ENCODE measurements around the gene SH3PXD2A. TPM values are rescaled to one million over a fixed set of nuclear protein-coding genes. Genes with fewer than 3 reads are reported as not detected.

The SH3PXD2A gene
- total RNA-seq, 4 donors from 2014 or later, result 55.7 to 71.8 (median 66.8) TPM

DNA sequence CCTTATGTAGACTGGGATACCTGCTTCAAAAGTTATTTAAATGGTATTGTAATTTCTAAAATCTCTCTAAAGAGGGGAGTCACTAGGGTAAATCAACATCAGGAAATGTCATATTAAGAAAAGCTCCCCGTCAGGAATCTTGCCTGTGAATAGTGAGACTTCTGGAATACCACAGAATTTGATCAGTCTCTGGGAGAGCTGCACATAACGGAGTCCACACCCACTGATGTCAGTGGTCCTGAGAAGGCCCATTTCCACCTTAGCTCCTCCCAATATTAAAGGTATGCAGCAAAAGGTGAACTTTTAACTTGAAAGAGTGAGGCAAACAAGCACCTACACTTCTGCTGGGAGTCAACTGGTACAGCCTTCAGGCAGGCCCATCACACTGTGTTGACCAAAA lies 35.3 kb upstream of the SH3PXD2A start:
- Histone ChIP-seq H3K36me3 (peaks cover 6% of the 10 kb centered on the region), H3K27ac (peak overlapping the region; percentile 60), H3K27me3 (no peaks in the 10 kb centered on the region), H3K4me3 (no peak overlapping the region), H3K9me3 (no peaks in the 10 kb centered on the region), H3K4me1 (peaks cover 66% of the 10 kb centered on the region)
- TF ChIP-seq POLR2A (IDR thresholded peaks at IDR 0.05) (no peak), EP300 (IDR thresholded peaks at IDR 0.05) (no peak), POLR2AphosphoS5 (IDR thresholded peaks at IDR 0.05) (no peak), CTCF (IDR thresholded peaks at IDR 0.05) (no peak)
- no peak for DNase-seq (ENCODE audit: low spot score in 2 of 2)
- WGBS, result 78% methylated on average over 2 of the region's 2 CpGs

- DNase-seq (ENCODE audit: low spot score in 2 of 2), result no peak
- WGBS, result 56% methylated on average over 4 of the region's 4 CpGs
- Histone ChIP-seq H3K36me3 (peaks cover 6% of the 10 kb centered on the region), H3K27me3 (no peaks in the 10 kb centered on the region), H3K9me3 (no peaks in the 10 kb centered on the region), H3K27ac (peak overlapping the region; percentile 60), H3K4me1 (peaks cover 66% of the 10 kb centered on the region), H3K4me3 (no peak overlapping the region)
- no peak for TF ChIP-seq EP300 (IDR thresholded peaks at IDR 0.05)
Measured at GRCh38 chr10:103890194-103890658, 34.9 kb upstream of the SH3PXD2A start.

DNA sequence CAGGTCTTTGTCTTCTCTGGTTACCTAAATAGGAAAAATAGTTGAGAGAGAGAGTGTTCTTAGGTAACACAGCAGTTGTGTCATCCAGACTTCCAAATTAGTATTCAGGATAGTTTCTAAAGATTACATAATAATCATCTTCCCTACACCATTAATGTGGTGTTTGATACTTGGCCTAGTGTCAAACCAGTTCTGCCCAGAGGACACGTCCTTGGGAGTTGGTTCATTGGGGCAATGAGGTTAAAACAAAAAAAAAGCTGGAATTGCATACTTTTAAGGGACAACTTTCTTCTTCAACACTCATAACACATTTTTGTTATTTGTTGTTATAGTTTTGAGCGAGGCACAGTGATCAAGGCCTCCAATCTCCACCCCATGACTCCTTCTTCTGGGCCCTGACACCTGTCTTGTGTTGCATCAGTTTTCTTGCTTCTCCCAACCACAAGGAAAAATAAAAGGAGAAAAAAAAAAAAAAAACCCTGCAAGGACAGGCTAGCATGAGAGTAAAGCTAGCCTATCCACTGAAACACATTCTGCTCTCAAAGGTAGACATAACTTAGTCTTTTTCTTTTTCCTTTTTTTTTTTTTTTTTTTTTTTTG lies 33.8 kb upstream of the SH3PXD2A start:
- Histone ChIP-seq H3K4me1 (peaks cover 65% of the 10 kb centered on the region), H3K9me3 (no peaks in the 10 kb centered on the region), H3K27me3 (no peaks in the 10 kb centered on the region), H3K36me3 (peaks cover 6% of the 10 kb centered on the region), H3K4me3 (no peak overlapping the region), H3K27ac (peak overlapping the region; percentile 51)
- DNase-seq (ENCODE audit: low spot score in 2 of 2), result no peak
- 57% methylated on average over 2 of the region's 2 CpGs for whole genome bisulfite sequencing
- no peak for TF ChIP-seq POLR2AphosphoS5 (IDR thresholded peaks at IDR 0.05)
- TF ChIP-seq CTCF (IDR thresholded peaks at IDR 0.05), result no peak
- TF ChIP-seq EP300 (IDR thresholded peaks at IDR 0.05), result no peak
- no peak for TF ChIP-seq POLR2A (IDR thresholded peaks at IDR 0.05)

GRCh38 chr10:103888113-103888841 lies 32.9 kb upstream of the SH3PXD2A start:
- TF ChIP-seq CTCF (IDR thresholded peaks at IDR 0.05) (peak; percentile 84 to 92), POLR2A (IDR thresholded peaks at IDR 0.05) (no peak), EP300 (IDR thresholded peaks at IDR 0.05) (no peak), POLR2AphosphoS5 (IDR thresholded peaks at IDR 0.05) (peak in 1 of 3 donors; percentile 1)
- Histone ChIP-seq H3K27ac (peak overlapping the region; percentile 51), H3K27me3 (no peaks in the 10 kb centered on the region), H3K4me3 (no peak overlapping the region), H3K9me3 (no peaks in the 10 kb centered on the region), H3K36me3 (peaks cover 6% of the 10 kb centered on the region), H3K4me1 (peaks cover 63% of the 10 kb centered on the region)
- peak in 1 of 2 donors; percentile 85 for DNase-seq (ENCODE audit: low spot score in 2 of 2)
- WGBS, result 10% methylated on average over 6 of the region's 6 CpGs

- H3K36me3 ChIP-seq, result peaks cover 23% of the 10 kb centered on the region
Measured at GRCh38 chr10:103885617-103886016, 30.2 kb upstream of the SH3PXD2A start.

More at GRCh38 chr10:103885617-103886016, 30.2 kb upstream of the SH3PXD2A start:
- no peaks in the 10 kb centered on the region for H3K27me3 ChIP-seq
- TF ChIP-seq EP300 (IDR thresholded peaks at IDR 0.05), result no peak
- TF ChIP-seq POLR2AphosphoS5 (IDR thresholded peaks at IDR 0.05), result no peak
- no peak for TF ChIP-seq POLR2A (IDR thresholded peaks at IDR 0.05)
- TF ChIP-seq CTCF (IDR thresholded peaks at IDR 0.05), result no peak
- 70% methylated on average over 6 of the region's 6 CpGs for WGBS
- peaks cover 71% of the 10 kb centered on the region for H3K4me1 ChIP-seq
- H3K9me3 ChIP-seq, result no peaks in the 10 kb centered on the region
- DNase-seq (ENCODE audit: low spot score in 2 of 2), result no peak
- H3K27ac ChIP-seq, result no peak overlapping the region
- no peak overlapping the region for H3K4me3 ChIP-seq
